T-helper 1 cell treated with Interleukin-12 subunit alpha and Interleukin-12 subunit beta and Interleukin-4 antibody, amounts not matched to agents 30 μg/mL and 1 μg/mL, for 36 hours (primary cell): ENCODE data around the gene SEC63.

Experiments used
- H3K27ac Mint-ChIP-seq: one replicate; pipeline ENCODE4 v1.8.0; 2021; ENCODE audit warnings: mild to moderate bottlenecking, mixed read lengths
- H3K27me3 Mint-ChIP-seq: one replicate; pipeline ENCODE4 v1.8.0; 2021; ENCODE audit warnings: low read depth, mixed read lengths
- H3K36me3 Mint-ChIP-seq: one replicate; pipeline ENCODE4 v1.8.0; 2021; ENCODE audit warnings: low read depth, mixed read lengths
- H3K4me1 Mint-ChIP-seq: one replicate; pipeline ENCODE4 v1.8.0; 2021; ENCODE audit warnings: low read depth, mixed read lengths
- H3K4me3 Mint-ChIP-seq: one replicate; pipeline ENCODE4 v1.8.0; 2021; ENCODE audit warnings: mild to moderate bottlenecking, moderate library complexity, mixed read lengths
- H3K9me3 Mint-ChIP-seq: one replicate; pipeline ENCODE4 v1.8.0; 2021; ENCODE audit warnings: mixed read lengths

The SEC63 gene

GRCh38 chr6:107817784-107818183 is 140.2 kb downstream of the SEC63 start:
- no peaks in the 10 kb centered on the region for H3K9me3 Mint-ChIP-seq
- peaks cover 47% of the 10 kb centered on the region for H3K4me1 Mint-ChIP-seq
- no peaks in the 10 kb centered on the region for H3K27me3 Mint-ChIP-seq
- no peak overlapping the region for H3K4me3 Mint-ChIP-seq
- no peak overlapping the region for H3K27ac Mint-ChIP-seq
- H3K36me3 Mint-ChIP-seq: peaks cover 6% of the 10 kb centered on the region
